SU-DHL-6 (cell line): ENCODE measurements around the gene CFAP410.

ENCODE experiments used
- H2AFZ ChIP-seq: fragments of 200-600 bp; sonication (generic); 2 replicates; pipeline ENCODE4 v1.6.1; 2014; ENCODE audit warnings: low read depth, mild to moderate bottlenecking, moderate library complexity, mixed read lengths, antibody characterized with exemption, low read length; ENCODE audit not compliant: severe bottlenecking
- H3F3A ChIP-seq: fragments of 200-600 bp; shearing (Covaris generic); 2 replicates; pipeline ENCODE4 v1.6.0; 2016; ENCODE audit warnings: antibody characterized with exemption, mild to moderate bottlenecking; ENCODE audit not compliant: insufficient read depth
- H3K27ac ChIP-seq: fragments of 200-600 bp; sonication (generic); 2 replicates; pipeline ENCODE4 v1.5.1; 2016; ENCODE audit warnings: low read depth, mild to moderate bottlenecking, low read length, moderate library complexity, mixed read lengths
- H3K27me3 ChIP-seq: fragments of 200-600 bp; sonication (generic), shearing (Covaris generic); 2 replicates; pipeline ENCODE4 v1.6.0; 2014; ENCODE audit warnings: mild to moderate bottlenecking, low read length
- H3K36me3 ChIP-seq: fragments of 200-600 bp; sonication (generic); 2 replicates; pipeline ENCODE4 v1.6.1; 2014; ENCODE audit warnings: mild to moderate bottlenecking, low read length, mixed read lengths
- H3K4me2 ChIP-seq: fragments of 300-600, 200-600 bp; shearing (Covaris generic), sonication (generic); 2 replicates; pipeline ENCODE4 v1.6.0; 2014; ENCODE audit warnings: low read length, low read depth, mild to moderate bottlenecking; ENCODE audit not compliant: poor library complexity, severe bottlenecking
- H3K4me3 ChIP-seq: fragments of 200-600 bp; sonication (generic); 2 replicates; pipeline ENCODE4 v1.5.1; 2014; ENCODE audit warnings: antibody characterized with exemption, low read length, mild to moderate bottlenecking, mixed read lengths; ENCODE audit not compliant: insufficient read depth, poor library complexity, severe bottlenecking
- H3K79me2 ChIP-seq: fragments of 200-600 bp; sonication (generic); 2 replicates; pipeline ENCODE4 v1.6.1; 2014; ENCODE audit warnings: mild to moderate bottlenecking, low read length, moderate library complexity; ENCODE audit not compliant: insufficient read depth
- H3K9ac ChIP-seq: fragments of 200-600 bp; sonication (generic); 2 replicates; pipeline ENCODE4 v1.7.0; 2014; ENCODE audit warnings: mild to moderate bottlenecking, low read length
- H3K9me2 ChIP-seq: fragments of 200-600 bp; sonication (generic); replicated peaks from 2 replicates; pipeline ENCODE4 v1.6.1; 2014; ENCODE audit warnings: low read length; ENCODE audit not compliant: insufficient read depth
- H3K9me3 ChIP-seq: fragments of 200-600 bp; sonication (generic); 2 replicates; pipeline ENCODE4 v1.6.1; 2014; ENCODE audit warnings: low read length, mixed read lengths; ENCODE audit not compliant: insufficient read depth
- H4K20me1 ChIP-seq: fragments of 200-600 bp; sonication (generic); 2 replicates; pipeline ENCODE4 v1.6.1; 2014; ENCODE audit warnings: low read depth, mild to moderate bottlenecking, antibody characterized with exemption, low read length, moderate library complexity, mixed read lengths
- CTCF ChIP-seq: fragments of 200-600 bp; sonication (generic); IDR thresholded peaks from one replicate; pipeline ENCODE4 v1.5.1; 2017; ENCODE audit warnings: antibody characterized with exemption, mild to moderate bottlenecking, low read length, moderate library complexity; ENCODE audit not compliant: insufficient read depth, poor library complexity, severe bottlenecking
- EZH2phosphoT487 ChIP-seq: fragments of 200-600 bp; sonication (generic), shearing (Covaris generic); conservative IDR thresholded peaks from 2 replicates; pipeline ENCODE4 v1.6.1; 2018; ENCODE audit warnings: mild to moderate bottlenecking, antibody characterized with exemption, low read length, moderate library complexity, mixed read lengths

CFAP410 gene

GRCh38 chr21:44337449-44337848, 1.7 kb downstream of the CFAP410 start:
- H3K79me2 ChIP-seq: no peaks in the 10 kb centered on the region
- peak overlapping the region; percentile 31; the same call in 1 of the 2 replicates for H3K27ac ChIP-seq
- H3K9me2 ChIP-seq: no peaks in the 10 kb centered on the region
- no peaks in the 10 kb centered on the region for H4K20me1 ChIP-seq
- no peak overlapping the region for H2AFZ ChIP-seq
- no peaks in the 10 kb centered on the region for H3K9me3 ChIP-seq
- H3K4me2 ChIP-seq: no peak overlapping the region
- no peaks in the 10 kb centered on the region for H3K36me3 ChIP-seq
- H3K4me3 ChIP-seq: no peak overlapping the region
- H3K27me3 ChIP-seq: no peaks in the 10 kb centered on the region
- H3F3A ChIP-seq: peaks cover 16% of the 10 kb centered on the region
- H3K9ac ChIP-seq: no peak overlapping the region
- TF ChIP-seq CTCF (no peak), EZH2phosphoT487 (no peak)

- H4K20me1 ChIP-seq: no peaks in the 10 kb centered on the region
- no peaks in the 10 kb centered on the region for H3K9me3 ChIP-seq
These were observed 3.7 kb downstream of the CFAP410 start for GRCh38 chr21:44335266-44336059.

GRCh38 chr21:44334329-44335030, 4.7 kb downstream of the CFAP410 start:
- Histone ChIP-seq H3K36me3 (no peaks in the 10 kb centered on the region), H3K9me2 (no peaks in the 10 kb centered on the region), H3K9ac (no peak overlapping the region), H3K4me2 (no peak overlapping the region), H2AFZ (no peak overlapping the region), H3F3A (peaks cover 12% of the 10 kb centered on the region), H3K27ac (no peak overlapping the region), H3K9me3 (no peaks in the 10 kb centered on the region), H3K27me3 (no peaks in the 10 kb centered on the region), H3K4me3 (no peak overlapping the region), H3K79me2 (no peaks in the 10 kb centered on the region), H4K20me1 (no peaks in the 10 kb centered on the region)
- no peak for TF ChIP-seq CTCF
- no peak for TF ChIP-seq EZH2phosphoT487

More at GRCh38 chr21:44335266-44336059, 3.7 kb downstream of the CFAP410 start:
- no peaks in the 10 kb centered on the region for H3K27me3 ChIP-seq
- no peak overlapping the region for H3K4me2 ChIP-seq
- H3K4me3 ChIP-seq: no peak overlapping the region
- H3K36me3 ChIP-seq: no peaks in the 10 kb centered on the region
- no peaks in the 10 kb centered on the region for H3K79me2 ChIP-seq
- no peak for TF ChIP-seq CTCF
- no peak for TF ChIP-seq EZH2phosphoT487
- H3K9ac ChIP-seq: no peak overlapping the region
- no peaks in the 10 kb centered on the region for H3K9me2 ChIP-seq
- H3K27ac ChIP-seq: no peak overlapping the region
- peaks cover 16% of the 10 kb centered on the region for H3F3A ChIP-seq
- no peak overlapping the region for H2AFZ ChIP-seq
